ENCODE measurements around the gene GLUD1. TPM values are rescaled to one million over a fixed set of nuclear protein-coding genes. Genes with fewer than 3 reads are reported as not detected.

GLUD1 gene
- total and polyA plus RNA-seq, 2 experiments from 2014 or later, result 178 to 698 TPM

- Histone ChIP-seq H3K27me3 (no peaks in the 10 kb centered on the region), H3K4me3 (no peak overlapping the region), H3K79me2 (peaks cover 50% of the 10 kb centered on the region), H3K9me3 (ENCODE audit: low read depth) (no peaks in the 10 kb centered on the region), H3K4me2 (no peak overlapping the region), H4K20me1 (ENCODE audit: insufficient read depth, poor library complexity, severe bottlenecking) (no peaks in the 10 kb centered on the region), H2AFZ (no peak overlapping the region), H3K4me1 (ENCODE audit: insufficient read depth) (no peaks in the 10 kb centered on the region), H3K36me3 (replicated peaks; ENCODE audit: insufficient read depth, low read depth) (no peaks in the 10 kb centered on the region), H3K9me2 (replicated peaks; ENCODE audit: insufficient read depth) (no peaks in the 10 kb centered on the region), H3K27ac (no peak overlapping the region)
- no peak for DNase-seq (ENCODE audit: low spot score)
- TF ChIP-seq CTCF (IDR thresholded peaks at IDR 0.05; ENCODE audit: poor library complexity) (no peak), EZH2 (IDR thresholded peaks at IDR 0.05; ENCODE audit: borderline replicate concordance) (no peak), EZH2phosphoT487 (IDR thresholded peaks at IDR 0.05; ENCODE audit: low read depth, severe bottlenecking, unreplicated experiment) (no peak)
- 94% methylated on average over 2 of the region's 2 CpGs for WGBS (ENCODE audit: low lambda C conversion rate, missing lambda C conversion rate)
These were observed 7.4 kb upstream of the GLUD1 start for GRCh38 chr10:87101996-87102395.

- TF ChIP-seq EZH2 (IDR thresholded peaks at IDR 0.05; ENCODE audit: borderline replicate concordance), result no peak
- no peak for TF ChIP-seq EZH2phosphoT487 (IDR thresholded peaks at IDR 0.05; ENCODE audit: low read depth, severe bottlenecking, unreplicated experiment)
- no peak for TF ChIP-seq CTCF (IDR thresholded peaks at IDR 0.05; ENCODE audit: poor library complexity)
- Histone ChIP-seq H2AFZ (peak overlapping the region; percentile 87), H3K27me3 (no peaks in the 10 kb centered on the region), H3K4me3 (peak overlapping the region; percentile 88), H3K79me2 (peaks cover 83% of the 10 kb centered on the region), H3K27ac (peak overlapping the region; percentile 99), H3K9me2 (replicated peaks; ENCODE audit: insufficient read depth) (no peaks in the 10 kb centered on the region), H3K4me2 (peak overlapping the region; percentile 96), H3K9me3 (ENCODE audit: low read depth) (no peaks in the 10 kb centered on the region), H3K4me1 (ENCODE audit: insufficient read depth) (peaks cover 26% of the 10 kb centered on the region), H3K36me3 (replicated peaks; ENCODE audit: insufficient read depth, low read depth) (no peaks in the 10 kb centered on the region), H4K20me1 (ENCODE audit: insufficient read depth, poor library complexity, severe bottlenecking) (peaks cover 28% of the 10 kb centered on the region)
- 1% methylated on average over 35 of the region's 60 CpGs for WGBS (ENCODE audit: low lambda C conversion rate, missing lambda C conversion rate)
- DNase-seq (ENCODE audit: low spot score), result peak; percentile 92
These were observed 748 bp upstream of the GLUD1 start for GRCh38 chr10:87095236-87095945.

- no peaks in the 10 kb centered on the region for H3K9me2 ChIP-seq (replicated peaks; ENCODE audit: insufficient read depth)
- peak overlapping the region; percentile 97 for H3K27ac ChIP-seq
- peak overlapping the region; percentile 74 for H2AFZ ChIP-seq
- no peaks in the 10 kb centered on the region for H3K9me3 ChIP-seq (ENCODE audit: low read depth)
- under 1% methylated on average over 29 of the region's 39 CpGs for WGBS (ENCODE audit: low lambda C conversion rate, missing lambda C conversion rate)
- H3K79me2 ChIP-seq, result peaks cover 85% of the 10 kb centered on the region
- H4K20me1 ChIP-seq (ENCODE audit: insufficient read depth, poor library complexity, severe bottlenecking), result peaks cover 35% of the 10 kb centered on the region
- H3K27me3 ChIP-seq, result no peaks in the 10 kb centered on the region
- peak overlapping the region; percentile 84 for H3K4me2 ChIP-seq
- peak; percentile 58 for DNase-seq (ENCODE audit: low spot score)
- peak overlapping the region; percentile 57 for H3K4me3 ChIP-seq
- TF ChIP-seq EZH2phosphoT487 (IDR thresholded peaks at IDR 0.05; ENCODE audit: low read depth, severe bottlenecking, unreplicated experiment) (no peak), EZH2 (IDR thresholded peaks at IDR 0.05; ENCODE audit: borderline replicate concordance) (no peak), CTCF (IDR thresholded peaks at IDR 0.05; ENCODE audit: poor library complexity) (no peak)
- no peaks in the 10 kb centered on the region for H3K36me3 ChIP-seq (replicated peaks; ENCODE audit: insufficient read depth, low read depth)
- H3K4me1 ChIP-seq (ENCODE audit: insufficient read depth), result peaks cover 36% of the 10 kb centered on the region
These were observed 841 bp downstream of the GLUD1 start for GRCh38 chr10:87093632-87094372.
